GM23248 (cell line): ENCODE data around the gene PACSIN3.

ENCODE experiments used
- EZH2 ChIP-seq: fragments of 200-600 bp; sonication (generic); IDR thresholded peaks from 2 replicates; pipeline ENCODE4 v1.6.1; 2018; ENCODE audit warnings: antibody characterized with exemption, mild to moderate bottlenecking; ENCODE audit not compliant: insufficient read depth, poor library complexity, severe bottlenecking
- EZH2phosphoT487 ChIP-seq: fragments of 200-600 bp; sonication (generic); IDR thresholded peaks from 2 replicates; pipeline ENCODE4 v1.6.1; 2018; ENCODE audit warnings: antibody characterized with exemption, moderate library complexity, mild to moderate bottlenecking, low read depth; ENCODE audit not compliant: insufficient read depth

DNA sequence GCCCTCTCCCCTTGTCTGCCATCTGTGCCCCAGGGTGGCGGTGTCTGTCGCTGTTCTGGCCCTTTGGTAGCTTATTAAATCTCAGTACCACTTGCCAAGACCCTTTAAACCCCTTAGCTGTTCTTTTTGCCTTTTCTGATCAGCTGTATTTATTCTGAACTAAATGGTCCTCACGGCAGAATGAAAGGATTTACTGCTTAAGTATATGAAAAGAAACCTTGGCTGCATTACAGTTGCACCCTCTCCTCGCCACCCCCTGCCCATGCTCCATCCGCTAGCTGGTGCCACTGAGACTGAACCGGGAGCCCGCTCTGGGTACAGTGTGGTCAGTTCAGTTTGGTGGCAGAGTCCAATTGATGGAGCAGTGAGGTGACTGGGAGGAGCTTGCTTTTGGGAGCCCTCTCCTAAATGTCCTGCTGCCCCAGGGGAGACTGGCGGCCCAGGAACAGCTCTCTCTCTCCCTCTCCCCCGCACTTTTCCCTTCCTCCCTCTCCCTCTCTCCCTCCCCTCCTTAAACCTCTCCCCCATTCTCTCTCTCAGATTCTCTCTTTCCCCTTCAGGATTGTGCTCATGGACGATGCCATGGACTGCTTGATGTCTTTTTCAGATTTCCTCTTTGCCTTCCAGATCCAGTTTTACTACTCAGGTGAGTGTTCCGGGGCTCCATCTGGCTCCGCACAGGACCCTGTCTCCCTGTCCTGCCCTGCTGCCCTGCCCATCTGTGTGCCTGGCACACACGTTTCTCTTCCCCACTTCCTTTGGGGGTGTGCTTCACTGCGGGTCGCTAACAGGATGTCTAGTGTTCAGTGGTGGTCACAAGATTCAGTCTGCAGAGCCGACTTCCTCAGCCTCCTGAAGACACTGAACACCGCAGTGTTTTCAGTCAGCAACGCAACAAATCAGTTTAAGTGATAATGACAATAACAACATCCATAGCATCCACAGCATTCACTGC is 31.3 kb downstream of the PACSIN3 start:
- TF ChIP-seq EZH2 (no peak), EZH2phosphoT487 (no peak)
